ENCODE data around the gene QRFP.
A peak's percentile ranks its signal among the peaks of the same experiment; 100 is the strongest.
"Not testable (repeated sequence)": the region's sequence is repeated elsewhere in the genome, so short reads cannot be mapped to it uniquely, and the experiment has no call there.

Gene QRFP

GRCh38 chr9:130871395-130872062, 25.1 kb downstream of the QRFP start:
- no peak for DNase-seq

- DNase-seq: no peak
Measured at GRCh38 chr9:130870491-130871381, 25.9 kb downstream of the QRFP start.

GRCh38 chr9:130869250-130869649, 27.4 kb downstream of the QRFP start:
- DNase-seq: no peak

- no peak for DNase-seq
Measured at GRCh38 chr9:130868230-130868629, 28.4 kb downstream of the QRFP start.

GRCh38 chr9:130867556-130867955, 29.1 kb downstream of the QRFP start:
- no peak for DNase-seq

GRCh38 chr9:130866474-130866965, 30.1 kb downstream of the QRFP start:
- DNase-seq: peak; percentile 53

GRCh38 chr9:130865921-130866320, 30.7 kb downstream of the QRFP start:
- DNase-seq: no peak

GRCh38 chr9:130864541-130864940, 32.1 kb downstream of the QRFP start:
- DNase-seq: no peak

- DNase-seq: no peak
Measured at GRCh38 chr9:130862747-130863146, 33.9 kb downstream of the QRFP start.

GRCh38 chr9:130862217-130862616, 34.4 kb downstream of the QRFP start:
- no peak for DNase-seq

GRCh38 chr9:130861372-130862180, 35.0 kb downstream of the QRFP start:
- no peak for DNase-seq

GRCh38 chr9:130860458-130861316, 35.9 kb downstream of the QRFP start:
- no peak for DNase-seq

GRCh38 chr9:130858739-130859705, 37.6 kb downstream of the QRFP start:
- DNase-seq: no peak

GRCh38 chr9:130857864-130858738, 38.5 kb downstream of the QRFP start:
- no peak for DNase-seq

- no peak for DNase-seq
Measured at GRCh38 chr9:130856474-130856873, 40.1 kb downstream of the QRFP start.

- no peak for DNase-seq
Measured at GRCh38 chr9:130854835-130855234, 41.8 kb downstream of the QRFP start.

- no peak for DNase-seq
Measured at GRCh38 chr9:130854092-130854491, 42.5 kb downstream of the QRFP start.

- no peak for DNase-seq
Measured at GRCh38 chr9:130852801-130853200, 43.8 kb downstream of the QRFP start.

- DNase-seq: no peak
Measured at GRCh38 chr9:130849356-130849755, 47.3 kb downstream of the QRFP start.

- DNase-seq: not testable (repeated sequence)
Measured at GRCh38 chr9:130848514-130848913, 48.1 kb downstream of the QRFP start.
